Fibroblast of pulmonary artery (primary cell): ENCODE data around the gene MARS1.
A peak's percentile ranks its signal among the peaks of the same experiment; 100 is the strongest.
"Not testable (repeated sequence)": the region's sequence is repeated elsewhere in the genome, so short reads cannot be mapped to it uniquely, and the experiment has no call there.

ENCODE experiments used
- DNase-seq: peaks from one replicate; pipeline ENCODE4 v3.0.0-alpha.2; 2010; ENCODE audit warnings: low read depth
- H3K4me3 ChIP-seq: replicated peaks from 2 replicates; pipeline ENCODE4 v1.5.1; 2011; ENCODE audit warnings: low read depth, mild to moderate bottlenecking, control low read depth, low read length, moderate library complexity
- TF ChIP-seq, protein P1 (sequence below): IDR thresholded peaks from 2 replicates; pipeline ENCODE4 v1.5.1; 2011; ENCODE audit warnings: mild to moderate bottlenecking, control low read depth, low read length, inconsistent platforms; ENCODE audit errors: missing control alignments

The MARS1 gene

DNA sequence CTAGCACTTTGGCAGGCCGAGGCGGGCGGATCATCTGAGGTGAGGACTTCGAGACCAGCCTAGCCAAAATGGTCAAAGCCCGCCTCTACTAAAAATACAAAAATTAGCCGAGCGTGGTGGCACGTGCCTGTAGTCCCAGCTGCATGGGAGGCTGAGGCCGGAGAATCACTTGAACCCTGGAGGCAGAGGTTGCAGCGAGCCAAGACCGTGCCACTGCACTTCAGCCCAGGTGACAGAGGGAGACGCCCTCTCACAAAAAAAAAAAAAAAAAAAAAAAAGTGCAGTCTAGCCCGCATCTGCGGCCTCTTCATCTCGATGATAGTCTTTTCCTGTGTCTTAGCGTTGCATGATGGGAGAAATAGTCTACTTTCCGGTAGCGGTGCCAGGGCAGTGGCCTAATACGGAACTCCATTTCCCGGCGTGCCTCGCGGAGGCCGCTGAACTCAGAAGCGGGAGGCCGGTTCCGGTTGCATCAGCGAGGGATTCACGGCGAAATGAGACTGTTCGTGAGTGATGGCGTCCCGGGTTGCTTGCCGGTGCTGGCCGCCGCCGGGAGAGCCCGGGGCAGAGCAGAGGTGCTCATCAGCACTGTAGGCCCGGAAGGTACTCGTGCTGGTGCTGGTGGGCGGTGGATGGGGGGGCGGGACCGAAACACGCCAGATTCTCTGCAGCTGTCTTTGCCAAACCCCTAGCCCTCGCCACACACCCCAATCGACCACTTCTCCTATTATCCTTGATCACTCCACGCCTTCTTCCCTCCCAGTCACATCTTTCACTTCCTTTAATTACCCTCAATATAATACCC lies at the start of gene MARS1:
Gene MARS1 (plus strand): TSS at position 472 of the 805 bp plus-strand sequence. CDS start 23 bp downstream, at position 495.
- DNase-seq = peak; percentile 97
- TF ChIP-seq, protein P1, sequence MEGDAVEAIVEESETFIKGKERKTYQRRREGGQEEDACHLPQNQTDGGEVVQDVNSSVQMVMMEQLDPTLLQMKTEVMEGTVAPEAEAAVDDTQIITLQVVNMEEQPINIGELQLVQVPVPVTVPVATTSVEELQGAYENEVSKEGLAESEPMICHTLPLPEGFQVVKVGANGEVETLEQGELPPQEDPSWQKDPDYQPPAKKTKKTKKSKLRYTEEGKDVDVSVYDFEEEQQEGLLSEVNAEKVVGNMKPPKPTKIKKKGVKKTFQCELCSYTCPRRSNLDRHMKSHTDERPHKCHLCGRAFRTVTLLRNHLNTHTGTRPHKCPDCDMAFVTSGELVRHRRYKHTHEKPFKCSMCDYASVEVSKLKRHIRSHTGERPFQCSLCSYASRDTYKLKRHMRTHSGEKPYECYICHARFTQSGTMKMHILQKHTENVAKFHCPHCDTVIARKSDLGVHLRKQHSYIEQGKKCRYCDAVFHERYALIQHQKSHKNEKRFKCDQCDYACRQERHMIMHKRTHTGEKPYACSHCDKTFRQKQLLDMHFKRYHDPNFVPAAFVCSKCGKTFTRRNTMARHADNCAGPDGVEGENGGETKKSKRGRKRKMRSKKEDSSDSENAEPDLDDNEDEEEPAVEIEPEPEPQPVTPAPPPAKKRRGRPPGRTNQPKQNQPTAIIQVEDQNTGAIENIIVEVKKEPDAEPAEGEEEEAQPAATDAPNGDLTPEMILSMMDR = no peak
- H3K4me3 ChIP-seq = peak within 1 kb of the TSS; percentile 99

- TF ChIP-seq, protein P1 = no peak
- DNase-seq = no peak
- no peak overlapping the region for H3K4me3 ChIP-seq
Measured at GRCh38 chr12:57438400-57438799, 49.5 kb upstream of the MARS1 start.

DNA sequence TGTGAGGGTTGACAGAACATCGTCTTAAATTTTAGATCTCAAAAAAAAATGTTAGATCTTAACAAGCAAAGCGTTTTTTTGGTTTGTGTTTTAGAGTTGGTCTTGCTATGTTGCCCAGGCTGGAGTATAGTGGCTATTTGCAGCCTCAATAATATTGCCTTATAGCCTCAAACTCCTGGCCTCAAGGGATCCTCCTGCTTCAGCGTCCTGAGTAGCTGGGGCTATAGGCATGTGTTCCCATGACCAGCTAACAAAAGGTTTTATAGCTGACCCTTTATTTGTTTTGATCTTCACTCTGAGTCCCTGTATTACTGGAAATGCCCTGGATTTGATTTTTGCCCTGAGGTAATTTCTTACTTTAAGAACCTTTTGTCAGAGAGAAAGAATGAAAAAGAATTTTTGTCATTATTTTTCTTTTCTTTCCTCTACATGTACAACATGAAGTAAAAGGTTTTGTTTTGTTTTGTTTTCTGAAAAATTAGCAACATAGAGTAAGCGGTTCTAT lies 48.1 kb upstream of the MARS1 start:
- TF ChIP-seq, protein P1 = no peak
- no peak for DNase-seq

GRCh38 chr12:57441393-57441792 lies 46.5 kb upstream of the MARS1 start:
- H3K4me3 ChIP-seq, DNase-seq: not testable (repeated sequence)

More for the DNA sequence above, 48.1 kb upstream of the MARS1 start:
- H3K4me3 ChIP-seq = no peak overlapping the region

GRCh38 chr12:57441846-57442427 lies 45.9 kb upstream of the MARS1 start:
- DNase-seq = no peak
- TF ChIP-seq, protein P1 = no peak
- no peak overlapping the region for H3K4me3 ChIP-seq

DNA sequence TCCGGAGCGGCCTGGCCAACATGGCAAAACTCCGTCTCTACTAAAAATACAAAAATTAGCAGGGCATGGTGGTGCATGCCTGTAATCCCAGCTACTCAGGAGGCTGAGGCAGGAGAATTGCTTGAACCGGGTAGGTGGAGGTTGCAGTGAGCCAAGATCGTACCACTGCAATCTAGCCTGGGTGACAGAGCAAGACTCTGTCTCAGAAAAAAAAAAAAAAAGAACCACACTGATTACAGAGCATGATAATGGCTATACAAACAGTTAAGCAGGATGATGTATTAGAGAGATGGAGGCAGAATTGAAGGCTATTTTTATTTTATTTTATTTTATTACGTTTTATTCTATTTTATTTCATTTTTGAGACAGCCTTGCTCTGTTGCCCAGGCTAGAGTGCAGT lies 43.5 kb upstream of the MARS1 start:
- DNase-seq, H3K4me3 ChIP-seq: not testable (repeated sequence)

DNA sequence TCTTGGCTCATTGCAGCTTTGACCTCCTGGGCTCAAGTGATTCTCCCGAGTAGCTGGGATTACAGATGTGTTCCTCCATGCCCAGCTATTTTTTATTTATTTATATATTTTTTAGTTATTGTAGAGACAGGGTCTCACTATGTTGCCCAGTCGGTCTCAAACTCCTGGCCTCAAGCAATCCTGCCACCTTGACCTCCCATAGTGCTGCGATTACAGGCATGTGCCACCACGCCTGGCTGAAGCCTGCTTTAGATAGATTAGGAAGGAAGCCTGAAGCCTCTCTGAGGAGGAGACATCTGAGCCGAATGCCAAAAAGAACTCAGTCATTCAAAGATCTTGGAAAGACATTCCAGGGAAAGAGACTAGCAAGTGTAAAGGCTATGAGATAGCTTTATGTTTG lies 43.1 kb upstream of the MARS1 start:
- TF ChIP-seq, protein P1 = no peak
- no peak for DNase-seq
- H3K4me3 ChIP-seq = no peak overlapping the region
